ENCODE data around the gene CUL4A. TPM values are rescaled to one million over a fixed set of nuclear protein-coding genes. Genes with fewer than 3 reads are reported as not detected.

The CUL4A gene
- total RNA-seq, 4 donors from 2014 or later, result 55.8 to 110 (median 76.8) TPM

DNA sequence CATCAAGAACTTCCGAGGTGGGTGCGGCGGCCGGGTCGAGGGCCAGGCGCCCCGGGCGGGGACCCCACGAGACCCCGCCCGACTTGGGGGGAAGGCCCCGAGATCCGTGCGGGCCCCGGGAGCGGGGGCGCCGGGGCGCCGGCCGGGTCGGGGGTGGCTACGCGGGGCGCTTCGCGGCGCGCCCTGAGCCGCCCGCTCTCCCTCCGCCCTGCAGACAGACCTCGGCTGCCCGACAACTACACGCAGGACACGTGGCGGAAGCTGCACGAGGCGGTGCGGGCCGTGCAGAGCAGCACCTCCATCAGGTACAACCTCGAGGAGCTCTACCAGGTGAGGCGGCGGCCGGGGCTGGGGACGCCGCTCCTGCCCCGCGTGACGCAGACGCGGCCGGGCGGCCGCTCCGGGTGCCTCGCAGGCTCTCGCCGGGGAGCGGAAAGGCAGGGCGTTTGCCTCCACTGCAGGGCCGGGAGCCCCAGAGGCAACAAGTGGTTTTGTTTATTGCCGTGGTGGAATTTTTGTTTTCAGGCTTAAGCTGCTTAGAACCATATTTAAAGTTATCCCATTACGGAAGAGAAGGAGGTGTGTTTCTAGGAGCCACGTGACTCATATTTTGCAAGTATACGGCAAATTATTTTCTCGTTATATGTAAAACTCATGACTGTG lies 477 bp downstream of the CUL4A start:
- no peaks in the 10 kb centered on the region for H3K9me3 ChIP-seq
- peak overlapping the region; percentile 99 to 100 (median 100) for H3K27ac ChIP-seq
- TF ChIP-seq, protein P1, sequence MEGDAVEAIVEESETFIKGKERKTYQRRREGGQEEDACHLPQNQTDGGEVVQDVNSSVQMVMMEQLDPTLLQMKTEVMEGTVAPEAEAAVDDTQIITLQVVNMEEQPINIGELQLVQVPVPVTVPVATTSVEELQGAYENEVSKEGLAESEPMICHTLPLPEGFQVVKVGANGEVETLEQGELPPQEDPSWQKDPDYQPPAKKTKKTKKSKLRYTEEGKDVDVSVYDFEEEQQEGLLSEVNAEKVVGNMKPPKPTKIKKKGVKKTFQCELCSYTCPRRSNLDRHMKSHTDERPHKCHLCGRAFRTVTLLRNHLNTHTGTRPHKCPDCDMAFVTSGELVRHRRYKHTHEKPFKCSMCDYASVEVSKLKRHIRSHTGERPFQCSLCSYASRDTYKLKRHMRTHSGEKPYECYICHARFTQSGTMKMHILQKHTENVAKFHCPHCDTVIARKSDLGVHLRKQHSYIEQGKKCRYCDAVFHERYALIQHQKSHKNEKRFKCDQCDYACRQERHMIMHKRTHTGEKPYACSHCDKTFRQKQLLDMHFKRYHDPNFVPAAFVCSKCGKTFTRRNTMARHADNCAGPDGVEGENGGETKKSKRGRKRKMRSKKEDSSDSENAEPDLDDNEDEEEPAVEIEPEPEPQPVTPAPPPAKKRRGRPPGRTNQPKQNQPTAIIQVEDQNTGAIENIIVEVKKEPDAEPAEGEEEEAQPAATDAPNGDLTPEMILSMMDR (IDR thresholded peaks at IDR 0.05), result peak in 1 of 6 experiments; percentile 11
- TF ChIP-seq POLR2A (IDR thresholded peaks at IDR 0.05), result no peak
- WGBS, 2 donors, result 0% methylated on average over 4 to 5 of the region's 67 CpGs
- H3K4me1 ChIP-seq, result peaks cover 9 to 82% (median 29%) of the 10 kb centered on the region in 3 donors
- peaks cover 0 to 43% (median 0%) of the 10 kb centered on the region in 3 donors for H3K36me3 ChIP-seq
- no peaks in the 10 kb centered on the region for H3K27me3 ChIP-seq
- H3K4me3 ChIP-seq, result peak overlapping the region; percentile 92 to 99 (median 96)
- DNase-seq, result no peak
- intact Hi-C loops (cut with DNase I), result no loop called here

DNA sequence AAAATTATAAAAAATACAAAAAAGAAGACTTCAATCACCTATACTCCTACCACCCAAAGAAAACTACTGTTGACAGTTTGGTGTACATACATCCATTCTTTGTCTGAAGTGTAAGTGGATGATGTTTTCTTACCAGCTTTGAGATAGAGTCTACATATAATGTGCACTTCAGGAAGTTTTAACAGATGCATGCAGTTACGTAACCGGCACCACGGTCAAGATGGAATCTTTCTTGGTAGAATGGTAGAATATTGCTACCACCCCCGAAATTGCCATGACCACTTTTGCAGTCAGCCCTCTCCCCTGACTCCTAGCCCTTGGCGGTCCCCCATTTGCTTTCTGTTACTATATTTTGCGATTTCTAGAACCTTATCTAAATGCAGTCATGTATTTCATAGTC lies 1.4 kb downstream of the CUL4A start:
- Histone ChIP-seq H3K4me3 (peak overlapping the region in 2 of 4 donors; percentile 98 to 99), H3K27ac (no peak overlapping the region), H3K27me3 (no peaks in the 10 kb centered on the region), H3K36me3 (peaks cover 0 to 40% (median 0%) of the 10 kb centered on the region in 3 donors), H3K9me3 (no peaks in the 10 kb centered on the region), H3K4me1 (peaks cover 10 to 82% (median 36%) of the 10 kb centered on the region in 3 donors)
- DNase-seq, result no peak
- intact Hi-C loops (cut with DNase I), result no loop called here
- TF ChIP-seq POLR2A (IDR thresholded peaks at IDR 0.05), result no peak
- TF ChIP-seq, protein P1 (IDR thresholded peaks at IDR 0.05), result no peak
- WGBS, 2 donors, result 74 to 83% methylated on average over 6 of the region's 6 CpGs

DNA sequence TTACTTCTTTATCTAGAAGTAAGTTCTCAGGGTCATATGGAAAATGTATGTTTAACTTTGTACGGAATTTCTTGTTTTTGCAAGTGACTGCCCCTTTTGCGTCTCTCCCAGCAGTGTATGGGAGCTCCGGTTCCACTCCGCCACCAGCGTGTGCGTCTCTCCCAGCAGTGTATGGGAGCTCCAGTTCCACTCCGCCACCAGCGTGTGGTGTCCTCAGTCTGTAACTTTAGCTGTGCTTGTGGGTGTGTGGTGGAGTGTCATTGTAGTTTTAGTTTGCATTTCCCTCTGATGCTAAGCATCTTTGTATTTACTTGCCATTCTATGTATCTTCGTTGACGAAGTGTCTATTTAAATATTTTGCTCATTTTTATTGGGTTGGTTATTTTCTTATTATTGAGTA lies 2.4 kb downstream of the CUL4A start:
- H3K4me3 ChIP-seq, result no peak overlapping the region
- peaks cover 17 to 82% (median 41%) of the 10 kb centered on the region in 3 donors for H3K4me1 ChIP-seq
- 94 to 96% methylated on average over 10 of the region's 10 CpGs for WGBS, 2 donors
- H3K36me3 ChIP-seq, result peaks cover 0 to 33% (median 0%) of the 10 kb centered on the region in 3 donors
- DNase-seq, result no peak
- intact Hi-C loops (cut with DNase I), result no loop called here
- no peak overlapping the region for H3K27ac ChIP-seq
- H3K9me3 ChIP-seq, result no peaks in the 10 kb centered on the region
- TF ChIP-seq, protein P1 (IDR thresholded peaks at IDR 0.05), result no peak
- no peak for TF ChIP-seq POLR2A (IDR thresholded peaks at IDR 0.05)
- H3K27me3 ChIP-seq, result no peaks in the 10 kb centered on the region

DNA sequence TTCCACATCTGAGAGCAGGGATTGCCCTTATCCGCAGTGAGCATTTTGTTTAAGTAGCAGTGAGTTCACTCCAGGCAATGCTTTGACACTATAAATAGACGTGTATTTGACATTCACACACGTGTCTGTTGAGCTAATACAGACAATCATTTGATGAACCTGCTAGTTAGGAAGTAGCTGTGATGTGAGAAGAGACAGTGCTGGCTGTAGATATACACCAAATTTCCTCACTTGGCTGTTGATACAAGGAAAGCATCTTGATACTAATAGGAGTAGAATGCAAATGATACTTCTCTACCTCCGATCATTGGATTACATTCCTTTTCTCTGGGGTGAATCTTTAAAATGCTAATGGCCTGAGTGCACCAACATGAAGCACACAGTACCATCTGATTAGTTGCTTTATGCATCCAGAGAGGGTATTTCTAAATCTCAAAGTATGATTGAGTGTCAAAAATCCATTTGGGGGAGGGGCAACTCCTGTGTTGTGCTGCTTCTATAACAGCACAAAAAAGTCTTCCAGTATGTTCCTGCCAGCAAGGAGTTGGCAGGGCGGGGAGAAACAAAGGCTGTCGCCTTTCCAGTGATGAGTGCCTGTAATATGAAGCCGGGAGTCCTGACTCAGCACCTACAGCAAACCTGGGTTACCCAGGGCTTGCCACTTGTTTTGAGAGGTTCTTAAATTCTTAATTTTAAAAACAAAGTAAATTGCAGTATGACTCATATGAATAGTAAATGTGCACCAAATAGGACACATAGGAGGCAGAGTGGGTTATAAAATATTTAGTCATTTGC lies 7.0 kb downstream of the CUL4A start:
- peaks cover 13 to 64% (median 23%) of the 10 kb centered on the region in 3 donors for H3K4me1 ChIP-seq
- whole genome bisulfite sequencing, 2 donors, result 16 to 17% methylated on average over 6 to 7 of the region's 7 CpGs

More for the DNA sequence above, 7.0 kb downstream of the CUL4A start:
- H3K27me3 ChIP-seq, result no peaks in the 10 kb centered on the region
- TF ChIP-seq, protein P1 (IDR thresholded peaks at IDR 0.05), result no peak
- no peak for TF ChIP-seq POLR2A (IDR thresholded peaks at IDR 0.05)
- no peak for DNase-seq
- peaks cover 0 to 52% (median 4%) of the 10 kb centered on the region in 3 donors for H3K36me3 ChIP-seq
- peak overlapping the region; percentile 45 to 69 (median 50) for H3K27ac ChIP-seq
- intact Hi-C loops (cut with DNase I), result no loop called here
- no peak overlapping the region for H3K4me3 ChIP-seq
- H3K9me3 ChIP-seq, result no peaks in the 10 kb centered on the region
